MM.1S (cell line): ENCODE results near the gene PKN1.

Source experiments
- DNase-seq: peaks from one replicate; pipeline ENCODE4 v3.0.0-alpha.2; 2015
- H2AFZ ChIP-seq: fragments of 300-600 bp; sonication (generic); 2 replicates; pipeline ENCODE4 v1.6.0; 2016; ENCODE audit warnings: antibody characterized with exemption, low read length
- H3F3A ChIP-seq: fragments of 300-600 bp; sonication (generic); 2 replicates; pipeline ENCODE4 v1.6.1; 2016; ENCODE audit warnings: mild to moderate bottlenecking, antibody characterized with exemption, low read length, moderate library complexity, mixed read lengths; ENCODE audit not compliant: insufficient read depth
- H3K27ac ChIP-seq: fragments of 300-600 bp; sonication (generic); 2 replicates; pipeline ENCODE4 v1.5.1; 2016; ENCODE audit warnings: mild to moderate bottlenecking, low read length
- H3K27me3 ChIP-seq: fragments of 300-600 bp; sonication (generic); replicated peaks from 2 replicates; pipeline ENCODE4 v1.6.0; 2016; ENCODE audit warnings: low read length; ENCODE audit not compliant: insufficient read depth
- H3K36me3 ChIP-seq: fragments of 300-600 bp; sonication (generic); replicated peaks from 2 replicates; pipeline ENCODE4 v1.6.1; 2016; ENCODE audit warnings: mild to moderate bottlenecking, low read length, mixed read lengths; ENCODE audit not compliant: insufficient read depth
- H3K4me1 ChIP-seq: fragments of 300-600 bp; sonication (generic); 2 replicates; pipeline ENCODE4 v1.6.1; 2016; ENCODE audit warnings: low read length, mixed read lengths
- H3K4me2 ChIP-seq: fragments of 300-600 bp; sonication (generic); 2 replicates; pipeline ENCODE4 v1.6.0; 2016; ENCODE audit warnings: low read depth, low read length
- H3K4me3 ChIP-seq: fragments of 300-600 bp; sonication (generic); 2 replicates; pipeline ENCODE4 v1.5.1; 2016; ENCODE audit warnings: low read length, mixed read lengths
- H3K79me2 ChIP-seq: fragments of 300-600 bp; sonication (generic); 2 replicates; pipeline ENCODE4 v1.6.1; 2016; ENCODE audit warnings: mixed run types, low read length, mixed read lengths
- H3K9ac ChIP-seq: fragments of 300-600 bp; sonication (generic); 2 replicates; pipeline ENCODE4 v1.6.1; 2016; ENCODE audit warnings: low read length, mixed read lengths
- H3K9me2 ChIP-seq: fragments of 300-600 bp; sonication (generic); replicated peaks from 2 replicates; pipeline ENCODE4 v1.6.1; 2016; ENCODE audit warnings: mild to moderate bottlenecking, low read length, mixed read lengths; ENCODE audit not compliant: insufficient read depth
- H3K9me3 ChIP-seq: fragments of 300-600 bp; sonication (generic); replicated peaks from 2 replicates; pipeline ENCODE4 v1.6.1; 2016; ENCODE audit warnings: mild to moderate bottlenecking, low read length, mixed read lengths; ENCODE audit not compliant: insufficient read depth
- H4K20me1 ChIP-seq: fragments of 300-600 bp; sonication (generic); 2 replicates; pipeline ENCODE4 v1.6.1; 2016; ENCODE audit warnings: mild to moderate bottlenecking, low read length, moderate library complexity, mixed read lengths; ENCODE audit not compliant: insufficient read depth
- EZH2 ChIP-seq: fragments of 300-600 bp; sonication (generic); optimal IDR thresholded peaks from 2 replicates; pipeline ENCODE3; 2017; ENCODE audit warnings: low read depth, mild to moderate bottlenecking, antibody characterized with exemption, low read length, mixed read lengths
- EZH2phosphoT487 ChIP-seq: fragments of 300-600 bp; sonication (generic); IDR thresholded peaks from 2 replicates; pipeline ENCODE4 v1.6.1; 2018; ENCODE audit warnings: antibody characterized with exemption, low read length
- TF ChIP-seq, protein P1 (sequence below): fragments of 300-600 bp; sonication (generic); IDR thresholded peaks from 2 replicates; pipeline ENCODE4 v1.5.1; 2016; ENCODE audit warnings: antibody characterized with exemption, low read length, mixed read lengths

PKN1 gene

DNA sequence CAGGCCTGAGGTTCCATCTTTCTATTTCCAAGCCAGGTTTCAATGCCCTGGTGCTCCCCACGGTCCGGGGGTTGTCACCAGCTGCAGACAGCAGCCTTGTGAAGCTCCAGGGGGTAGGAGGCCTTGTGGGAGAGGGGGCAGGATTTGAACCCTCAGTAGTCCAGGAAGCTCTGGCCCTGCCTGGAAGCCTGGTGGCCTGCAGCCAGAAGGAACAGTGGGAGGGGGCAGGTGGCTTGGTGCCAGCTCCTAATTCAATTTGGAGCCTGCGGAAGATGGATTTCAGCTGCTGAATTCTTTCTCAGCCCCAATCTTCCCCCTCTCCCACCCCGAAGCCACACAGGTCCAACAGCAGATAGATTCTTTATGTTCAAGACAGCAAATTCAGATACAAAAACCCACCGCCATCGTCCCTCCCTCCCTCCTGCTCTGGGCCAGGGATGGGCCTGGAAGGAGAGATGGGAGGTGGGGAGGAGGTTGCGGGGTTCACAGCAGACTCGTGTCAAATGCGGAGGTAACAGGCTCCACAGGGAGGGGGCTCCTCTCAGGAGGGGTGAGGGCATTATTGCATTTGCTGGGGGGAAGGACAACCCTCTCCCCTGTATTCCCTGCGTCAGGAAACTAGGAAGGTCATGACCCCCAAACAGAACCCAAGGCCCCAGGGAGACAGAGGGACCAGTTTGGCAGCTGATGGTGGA, 44.5 kb downstream of the PKN1 start:
- Histone ChIP-seq H4K20me1 (no peaks in the 10 kb centered on the region), H3K27me3 (peaks cover 45% of the 10 kb centered on the region), H3K4me3 (no peak overlapping the region), H3K9ac (no peak overlapping the region), H3K4me1 (no peaks in the 10 kb centered on the region), H3K4me2 (no peak overlapping the region), H3K9me3 (no peaks in the 10 kb centered on the region), H3K36me3 (no peaks in the 10 kb centered on the region), H3F3A (no peaks in the 10 kb centered on the region), H2AFZ (no peak overlapping the region), H3K79me2 (no peaks in the 10 kb centered on the region), H3K9me2 (no peaks in the 10 kb centered on the region), H3K27ac (no peak overlapping the region)
- DNase-seq = no peak
- TF ChIP-seq, protein P1, sequence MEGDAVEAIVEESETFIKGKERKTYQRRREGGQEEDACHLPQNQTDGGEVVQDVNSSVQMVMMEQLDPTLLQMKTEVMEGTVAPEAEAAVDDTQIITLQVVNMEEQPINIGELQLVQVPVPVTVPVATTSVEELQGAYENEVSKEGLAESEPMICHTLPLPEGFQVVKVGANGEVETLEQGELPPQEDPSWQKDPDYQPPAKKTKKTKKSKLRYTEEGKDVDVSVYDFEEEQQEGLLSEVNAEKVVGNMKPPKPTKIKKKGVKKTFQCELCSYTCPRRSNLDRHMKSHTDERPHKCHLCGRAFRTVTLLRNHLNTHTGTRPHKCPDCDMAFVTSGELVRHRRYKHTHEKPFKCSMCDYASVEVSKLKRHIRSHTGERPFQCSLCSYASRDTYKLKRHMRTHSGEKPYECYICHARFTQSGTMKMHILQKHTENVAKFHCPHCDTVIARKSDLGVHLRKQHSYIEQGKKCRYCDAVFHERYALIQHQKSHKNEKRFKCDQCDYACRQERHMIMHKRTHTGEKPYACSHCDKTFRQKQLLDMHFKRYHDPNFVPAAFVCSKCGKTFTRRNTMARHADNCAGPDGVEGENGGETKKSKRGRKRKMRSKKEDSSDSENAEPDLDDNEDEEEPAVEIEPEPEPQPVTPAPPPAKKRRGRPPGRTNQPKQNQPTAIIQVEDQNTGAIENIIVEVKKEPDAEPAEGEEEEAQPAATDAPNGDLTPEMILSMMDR = no peak
- no peak for TF ChIP-seq EZH2phosphoT487
- TF ChIP-seq EZH2 = no peak

DNA sequence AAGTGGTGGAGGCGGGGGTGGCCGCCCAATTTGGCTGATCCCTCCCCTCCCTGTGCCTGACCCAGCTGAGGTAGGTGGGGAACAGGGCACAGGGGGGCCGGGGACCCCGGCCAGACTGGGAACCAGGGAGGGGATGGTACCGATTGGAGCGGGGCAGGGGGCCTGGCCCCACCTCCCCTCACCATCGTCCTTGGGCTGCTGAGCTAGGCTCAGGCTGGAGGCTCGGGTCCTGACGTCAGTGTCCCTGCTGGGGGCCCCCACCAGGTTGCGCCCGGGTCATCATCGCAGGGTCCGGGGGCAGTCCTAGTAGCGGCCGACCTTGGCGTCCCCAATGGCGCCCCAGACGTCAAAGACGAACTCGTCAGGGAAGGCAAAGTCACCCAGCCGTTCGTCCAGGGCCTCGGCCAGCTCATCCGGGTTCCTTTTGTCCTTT, 45.0 kb downstream of the PKN1 start:
- Histone ChIP-seq H3K36me3 (no peaks in the 10 kb centered on the region), H3K9me3 (no peaks in the 10 kb centered on the region), H3K9me2 (no peaks in the 10 kb centered on the region), H3F3A (no peaks in the 10 kb centered on the region), H3K4me2 (no peak overlapping the region), H3K4me3 (no peak overlapping the region), H3K4me1 (no peaks in the 10 kb centered on the region), H3K9ac (no peak overlapping the region), H3K79me2 (no peaks in the 10 kb centered on the region), H3K27me3 (peaks cover 39% of the 10 kb centered on the region), H2AFZ (no peak overlapping the region), H3K27ac (no peak overlapping the region), H4K20me1 (no peaks in the 10 kb centered on the region)
- TF ChIP-seq, protein P1 = no peak
- TF ChIP-seq EZH2phosphoT487 = no peak
- no peak for DNase-seq

DNA sequence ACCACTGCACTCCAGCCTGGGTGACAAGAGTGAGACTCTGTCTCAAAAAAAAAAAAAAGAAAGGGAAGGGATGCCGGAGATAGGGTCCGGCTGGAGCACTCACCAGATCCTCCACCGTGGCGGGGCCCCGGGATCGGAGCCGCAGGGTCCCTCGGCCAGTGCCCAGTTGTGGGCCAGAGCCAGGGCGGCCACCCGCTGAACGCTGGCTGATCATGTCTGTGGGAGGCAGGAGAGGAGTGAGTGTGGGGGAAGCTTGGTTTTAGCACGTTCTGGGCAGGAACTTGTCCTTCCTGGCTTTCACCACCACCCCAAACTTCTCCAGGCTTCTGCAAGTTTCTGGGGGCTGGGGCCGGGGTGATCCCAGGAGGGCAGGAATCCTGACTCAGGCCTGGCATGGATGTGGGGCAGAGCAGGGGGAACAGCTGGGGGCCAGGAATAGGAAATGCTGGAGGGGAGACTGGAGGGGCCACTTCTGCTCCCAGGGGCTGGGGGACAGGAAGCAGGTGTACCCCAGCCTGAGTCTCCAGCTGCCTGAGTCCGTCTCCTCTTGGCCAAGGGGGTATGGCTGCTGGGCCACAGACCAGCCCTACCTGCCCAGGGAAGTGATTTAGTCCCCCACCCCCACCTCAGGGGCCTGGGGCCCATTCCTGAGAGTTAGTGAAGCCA, 46.3 kb downstream of the PKN1 start:
- Histone ChIP-seq H3K9me2 (no peaks in the 10 kb centered on the region), H4K20me1 (no peaks in the 10 kb centered on the region), H3K4me3 (no peak overlapping the region), H3F3A (no peaks in the 10 kb centered on the region), H2AFZ (no peak overlapping the region), H3K4me2 (no peak overlapping the region; the same call in 1 of the 2 replicates), H3K36me3 (no peaks in the 10 kb centered on the region), H3K4me1 (no peaks in the 10 kb centered on the region), H3K27ac (no peak overlapping the region), H3K9ac (no peak overlapping the region), H3K27me3 (peaks cover 33% of the 10 kb centered on the region), H3K9me3 (no peaks in the 10 kb centered on the region), H3K79me2 (no peaks in the 10 kb centered on the region)
- TF ChIP-seq, protein P1 = no peak
- TF ChIP-seq EZH2 (no peak), EZH2phosphoT487 (no peak)
- no peak for DNase-seq
